SU-DHL-6 (cell line): Measurements from ENCODE around the gene KCNK2.

ENCODE experiments used
- CTCF ChIP-seq: fragments of 200-600 bp; sonication (generic); IDR thresholded peaks from one replicate; pipeline ENCODE4 v1.5.1; 2017; ENCODE audit warnings: antibody characterized with exemption, mild to moderate bottlenecking, low read length, moderate library complexity; ENCODE audit not compliant: insufficient read depth, poor library complexity, severe bottlenecking
- EZH2phosphoT487 ChIP-seq: fragments of 200-600 bp; sonication (generic), shearing (Covaris generic); conservative IDR thresholded peaks from 2 replicates; pipeline ENCODE4 v1.6.1; 2018; ENCODE audit warnings: mild to moderate bottlenecking, antibody characterized with exemption, low read length, moderate library complexity, mixed read lengths

- no peak for TF ChIP-seq CTCF
- no peak for TF ChIP-seq EZH2phosphoT487
Measured at GRCh38 chr1:215109171-215109570, 26.6 kb downstream of the KCNK2 start.
